Neuronal stem cell (in vitro differentiated cells): ENCODE measurements around the gene CERK.

Experiments used
- DNase-seq: peaks from one replicate; pipeline ENCODE4 v3.0.0-alpha.2; 2013; ENCODE audit warnings: low spot score
- H2AFZ ChIP-seq: one replicate; pipeline ENCODE4 v1.6.1; 2013; ENCODE audit warnings: mild to moderate bottlenecking, low read length, inconsistent platforms
- H2AK5ac ChIP-seq: 2 replicates; pipeline ENCODE4 v1.6.1; 2013; ENCODE audit warnings: low read depth, mild to moderate bottlenecking, inconsistent platforms, low read length, moderate library complexity, mixed read lengths
- H2BK120ac ChIP-seq: 2 replicates; pipeline ENCODE4 v1.6.1; 2013; ENCODE audit warnings: low read depth, mild to moderate bottlenecking, inconsistent platforms, low read length, moderate library complexity, mixed read lengths
- H2BK12ac ChIP-seq: one replicate; pipeline ENCODE4 v1.6.1; 2013; ENCODE audit warnings: low read length, inconsistent platforms
- H2BK15ac ChIP-seq: 2 replicates; pipeline ENCODE4 v1.6.1; 2013; ENCODE audit warnings: mild to moderate bottlenecking, low read length, inconsistent platforms, mixed read lengths
- H2BK5ac ChIP-seq: one replicate; pipeline ENCODE4 v1.6.1; 2013; ENCODE audit warnings: inconsistent platforms, mild to moderate bottlenecking, low read length, moderate library complexity
- H3K14ac ChIP-seq: one replicate; pipeline ENCODE4 v1.6.1; 2013; ENCODE audit warnings: low read length, inconsistent platforms
- H3K18ac ChIP-seq: 2 replicates; pipeline ENCODE4 v1.6.1; 2013; ENCODE audit warnings: low read length, inconsistent platforms
- H3K23ac ChIP-seq: 2 replicates; pipeline ENCODE4 v1.6.1; 2013; ENCODE audit warnings: low read depth, mild to moderate bottlenecking, mixed read lengths, low read length, inconsistent platforms; ENCODE audit not compliant: poor library complexity
- H3K27ac ChIP-seq: replicated peaks from 3 replicates; pipeline ENCODE4 v1.5.1; 2013; ENCODE audit warnings: low read length, inconsistent platforms
- H3K27me3 ChIP-seq, 3 experiments: 2 replicates each; pipeline ENCODE4 v1.6.1; 2013; ENCODE audit warnings: low read length in 3 of 3, mild to moderate bottlenecking in 2 of 3, inconsistent platforms in 1 of 3, low read depth in 1 of 3, mixed read lengths in 1 of 3, moderate library complexity in 1 of 3; ENCODE audit not compliant: control insufficient read depth in 3 of 3, insufficient read depth in 3 of 3
- H3K36me3 ChIP-seq, 2 donors: replicated peaks in 1 of 2; 2 replicates each; pipeline ENCODE4 v1.6.1; 2013; ENCODE audit warnings: low read length in 2 of 2; ENCODE audit not compliant: control insufficient read depth in 2 of 2, insufficient read depth in 2 of 2
- H3K4ac ChIP-seq: 2 replicates; pipeline ENCODE4 v1.6.1; 2013; ENCODE audit warnings: inconsistent platforms, mild to moderate bottlenecking, low read length, moderate library complexity
- H3K4me1 ChIP-seq, 2 donors: 1 replicate in 1 of 2; 2 replicates in 1 of 2; pipeline ENCODE4 v1.6.1; 2013; ENCODE audit warnings: low read length in 2 of 2, low read depth in 1 of 2; ENCODE audit not compliant: control insufficient read depth in 2 of 2, insufficient read depth in 1 of 2
- H3K4me2 ChIP-seq: one replicate; pipeline ENCODE4 v1.6.1; 2013; ENCODE audit warnings: mild to moderate bottlenecking, low read length, inconsistent platforms; ENCODE audit not compliant: insufficient read depth, poor library complexity, severe bottlenecking
- H3K4me3 ChIP-seq, 2 donors: 2 replicates each; pipeline ENCODE4 v1.5.1; 2013; ENCODE audit warnings: low read length in 2 of 2, mild to moderate bottlenecking in 2 of 2, inconsistent platforms in 1 of 2, moderate library complexity in 1 of 2
- H3K79me1 ChIP-seq: one replicate; pipeline ENCODE4 v1.6.1; 2013; ENCODE audit warnings: low read depth, mild to moderate bottlenecking, inconsistent platforms, low read length, moderate library complexity
- H3K9ac ChIP-seq: one replicate; pipeline ENCODE4 v1.6.1; 2013; ENCODE audit warnings: mild to moderate bottlenecking, low read depth, low read length, inconsistent platforms; ENCODE audit not compliant: poor library complexity
- H3K9me3 ChIP-seq, 2 donors: replicated peaks in 1 of 2; 2 replicates each; pipeline versions ENCODE3 to v1.6.1; 2013; ENCODE audit warnings: low read length in 2 of 2, mild to moderate bottlenecking in 2 of 2, inconsistent platforms in 1 of 2, low read depth in 1 of 2, mixed read lengths in 1 of 2, moderate library complexity in 1 of 2; ENCODE audit not compliant: control insufficient read depth in 2 of 2, insufficient read depth in 1 of 2
- H4K8ac ChIP-seq: one replicate; pipeline ENCODE4 v1.6.1; 2013; ENCODE audit warnings: low read depth, mild to moderate bottlenecking, inconsistent platforms, low read length, moderate library complexity
- H4K91ac ChIP-seq: one replicate; pipeline ENCODE4 v1.6.1; 2013; ENCODE audit warnings: low read length, low read depth, mild to moderate bottlenecking, inconsistent platforms; ENCODE audit not compliant: poor library complexity
- WGBS, 2 donors: extraction: QIAGEN DNeasy Blood & Tissue Kit; methylation state at CpG; one replicate each; pipeline ENCODE4 v1.1.7; 2013; ENCODE audit warnings: missing lambda C conversion rate in 2 of 2, mixed read lengths in 1 of 2; ENCODE audit not compliant: insufficient read length in 2 of 2, insufficient replicate concordance in 1 of 2; ENCODE audit errors: extremely low coverage in 2 of 2; 5-methylcytosine and 5-hydroxymethylcytosine counted together

Gene CERK

GRCh38 chr22:46673662-46674236 is 64.3 kb downstream of the CERK start:
- H2BK5ac ChIP-seq: peak overlapping the region; percentile 53
- H2BK120ac ChIP-seq: no peak overlapping the region
- peak overlapping the region; percentile 56 for H3K14ac ChIP-seq
- H3K9me3 ChIP-seq: no peaks in the 10 kb centered on the region
- H3K23ac ChIP-seq: no peak overlapping the region
- no CpG with 5 or more reads among the region's 32 CpGs for WGBS, 2 donors
- H3K4ac ChIP-seq: no peak overlapping the region
- H3K27ac ChIP-seq: no peak overlapping the region
- H3K9ac ChIP-seq: no peak overlapping the region
- no peak overlapping the region for H2BK12ac ChIP-seq
- H4K8ac ChIP-seq: no peak overlapping the region
- H4K91ac ChIP-seq: no peak overlapping the region
- H3K4me2 ChIP-seq: no peak overlapping the region
- no peak for DNase-seq
- H3K4me1 ChIP-seq: peaks cover 0 to 8% of the 10 kb centered on the region in 2 donors
- H2AK5ac ChIP-seq: no peak overlapping the region
- no peak overlapping the region for H2BK15ac ChIP-seq
- H3K36me3 ChIP-seq: peaks cover 7 to 17% of the 10 kb centered on the region in 2 donors
- peaks cover 4% of the 10 kb centered on the region for H3K79me1 ChIP-seq
- H2AFZ ChIP-seq: no peak overlapping the region
- no peaks in the 10 kb centered on the region for H3K27me3 ChIP-seq
- H3K4me3 ChIP-seq: no peak overlapping the region
- H3K18ac ChIP-seq: peak overlapping the region; percentile 57

- Histone ChIP-seq H3K27me3 (no peaks in the 10 kb centered on the region), H2BK12ac (no peak overlapping the region), H3K9me3 (no peaks in the 10 kb centered on the region), H2AFZ (no peak overlapping the region), H3K9ac (no peak overlapping the region), H3K14ac (peak overlapping the region; percentile 56), H2BK5ac (peak overlapping the region; percentile 53), H3K4me3 (no peak overlapping the region), H4K8ac (no peak overlapping the region), H3K4ac (no peak overlapping the region), H3K79me1 (peaks cover 4% of the 10 kb centered on the region), H2BK15ac (no peak overlapping the region), H2AK5ac (no peak overlapping the region), H3K4me1 (peaks cover 0 to 8% of the 10 kb centered on the region in 2 donors), H3K36me3 (peaks cover 8 to 23% of the 10 kb centered on the region in 2 donors), H3K27ac (no peak overlapping the region), H2BK120ac (no peak overlapping the region), H3K18ac (peak overlapping the region; percentile 64), H3K4me2 (no peak overlapping the region), H3K23ac (no peak overlapping the region), H4K91ac (no peak overlapping the region)
- no CpG with 5 or more reads among the region's 10 CpGs for WGBS, 2 donors
- DNase-seq: no peak
Observed at GRCh38 chr22:46673205-46673604, 64.8 kb downstream of the CERK start.

- Histone ChIP-seq H3K14ac (no peak overlapping the region), H2BK5ac (no peak overlapping the region), H2BK15ac (no peak overlapping the region), H3K4ac (no peak overlapping the region), H3K27me3 (no peaks in the 10 kb centered on the region), H4K8ac (no peak overlapping the region), H2BK12ac (no peak overlapping the region), H3K4me2 (no peak overlapping the region), H2AK5ac (no peak overlapping the region), H3K23ac (no peak overlapping the region), H3K18ac (no peak overlapping the region), H3K9ac (no peak overlapping the region), H3K4me1 (peaks cover 0 to 8% of the 10 kb centered on the region in 2 donors), H2BK120ac (no peak overlapping the region), H3K4me3 (no peak overlapping the region), H3K79me1 (peaks cover 3% of the 10 kb centered on the region), H3K9me3 (no peaks in the 10 kb centered on the region), H4K91ac (no peak overlapping the region), H2AFZ (no peak overlapping the region), H3K36me3 (peaks cover 8 to 23% of the 10 kb centered on the region in 2 donors), H3K27ac (no peak overlapping the region)
- no peak for DNase-seq
- no CpG with 5 or more reads among the region's 18 CpGs for WGBS, 2 donors
Observed at GRCh38 chr22:46672731-46673130, 65.3 kb downstream of the CERK start.

GRCh38 chr22:46671824-46672432 is 66.1 kb downstream of the CERK start:
- no CpG with 5 or more reads among the region's 17 CpGs for WGBS, 2 donors
- H3K27me3 ChIP-seq: no peaks in the 10 kb centered on the region
- H2BK12ac ChIP-seq: no peak overlapping the region
- H4K8ac ChIP-seq: no peak overlapping the region
- H3K4ac ChIP-seq: no peak overlapping the region
- H3K36me3 ChIP-seq: peaks cover 11 to 30% of the 10 kb centered on the region in 2 donors
- no peak overlapping the region for H2BK120ac ChIP-seq
- peak overlapping the region; percentile 57 for H3K18ac ChIP-seq
- H3K27ac ChIP-seq: no peak overlapping the region
- no peak overlapping the region for H2BK15ac ChIP-seq
- H3K14ac ChIP-seq: no peak overlapping the region
- no peak overlapping the region for H3K4me3 ChIP-seq
- no peak overlapping the region for H2AFZ ChIP-seq
- H3K79me1 ChIP-seq: peaks cover 3% of the 10 kb centered on the region
- no peak overlapping the region for H3K9ac ChIP-seq
- H2AK5ac ChIP-seq: no peak overlapping the region
- H3K9me3 ChIP-seq: no peaks in the 10 kb centered on the region
- no peak overlapping the region for H3K4me2 ChIP-seq
- no peak overlapping the region for H2BK5ac ChIP-seq
- H3K23ac ChIP-seq: no peak overlapping the region
- no peak overlapping the region for H4K91ac ChIP-seq
- no peak for DNase-seq
- peaks cover 0 to 8% of the 10 kb centered on the region in 2 donors for H3K4me1 ChIP-seq
